Esophagus squamous epithelium (tissue), 5 donors: ENCODE measurements around the gene KCNK17. TPM values are rescaled to one million over a fixed set of nuclear protein-coding genes. Genes with fewer than 3 reads are reported as not detected.

ENCODE experiments used
- DNase-seq: peaks from one replicate; lab custom pipeline; 2025; lab: John Stamatoyannopoulos, UW
- H3K27ac ChIP-seq, 4 donors: fragments of 200-600 bp; sonication (generic); one replicate each; pipeline ENCODE4 v1.5.1; 2016 to 2019; ENCODE audit warnings: mild to moderate bottlenecking in 1 of 4
- H3K27me3 ChIP-seq, 4 donors: fragments of 200-600 bp; sonication (generic); 1 replicate in 3 of 4; 2 replicates in 1 of 4; pipeline versions ENCODE4 v1.5.1 to v1.6.0; 2017 to 2021; ENCODE audit warnings: antibody characterized with exemption in 1 of 4
- H3K36me3 ChIP-seq, 3 donors: fragments of 200-600 bp; sonication (generic); one replicate each; pipeline ENCODE4 v1.5.1; 2016 to 2019
- H3K4me1 ChIP-seq, 3 donors: fragments of 200-600 bp; sonication (generic); one replicate each; pipeline ENCODE4 v1.5.1; 2017 to 2019
- H3K4me3 ChIP-seq, 4 donors: fragments of 200-600 bp; sonication (generic); 1 replicate in 3 of 4; 2 replicates in 1 of 4; pipeline ENCODE4 v1.5.1; 2016 to 2019; ENCODE audit warnings: mild to moderate bottlenecking in 2 of 4, moderate library complexity in 1 of 4
- H3K9me3 ChIP-seq, 3 donors: fragments of 200-600 bp; sonication (generic); one replicate each; pipeline ENCODE4 v1.5.1; 2016 to 2019
- POLR2A ChIP-seq, 4 donors: fragments of 450-650 bp; IDR thresholded peaks; one replicate each; pipeline ENCODE4 v1.6.1; 2017; ENCODE audit warnings: antibody characterized with exemption in 4 of 4, mild to moderate bottlenecking in 4 of 4, moderate library complexity in 3 of 4
- WGBS, 2 donors: methylation state at CpG; one replicate each; pipeline ENCODE4 v1.1.5; 2018; 5-methylcytosine and 5-hydroxymethylcytosine counted together
- intact Hi-C: fragments of 100-400 bp; cut with DNase I; formaldehyde crosslinking; loops from one replicate; pipeline ENCODE4 v1.15.0; 2022
- total RNA-seq, 4 donors: library from RNA; depleted of rRNA; stranded (reverse); fragments of >200 nt; gene quantifications; one replicate each; pipeline ENCODE4 v1.1.0, GENCODE V29; 2016
- TF ChIP-seq, protein P1 (sequence below), 6 experiments: fragments of 450-650 bp in 4 of 6; fragments of 200-600 bp in 2 of 6; sonication (generic) in 2 of 6; IDR thresholded peaks; one replicate each; pipeline ENCODE4 v1.5.1; 2016 to 2019; ENCODE audit warnings: antibody characterized with exemption in 6 of 6, mild to moderate bottlenecking in 4 of 6, moderate library complexity in 4 of 6
- donor health status: DM: yes; HTN: yes; CAD: no.

Gene KCNK17
- total RNA-seq, 4 donors from 2014 or later = 0.31 to 1.2 (median 1.1) TPM; not detected in 1

DNA sequence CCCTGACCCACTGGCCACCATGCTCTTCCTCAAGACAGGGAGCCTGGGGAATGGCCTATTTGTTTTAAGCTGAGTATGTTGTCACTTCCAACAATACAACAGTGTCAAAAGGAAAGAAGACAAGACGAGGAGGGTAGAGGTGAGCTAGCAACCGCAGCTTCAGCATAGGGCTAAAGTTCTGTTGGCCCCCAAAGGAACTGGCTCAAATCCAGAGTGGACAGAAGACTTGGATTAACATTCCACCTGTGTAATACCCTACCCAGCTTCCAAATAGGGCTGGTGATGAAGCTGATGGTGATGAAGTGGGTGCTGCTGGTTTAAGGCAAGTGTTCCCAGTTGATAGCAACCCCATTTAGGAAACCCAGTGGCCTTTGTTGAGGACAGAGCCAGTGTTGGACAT lies 53.3 kb downstream of the KCNK17 start:
- peaks cover 0 to 27% (median 0%) of the 10 kb centered on the region in 4 donors for H3K27me3 ChIP-seq
- no peak for TF ChIP-seq POLR2A (IDR thresholded peaks at IDR 0.05)
- TF ChIP-seq, protein P1, sequence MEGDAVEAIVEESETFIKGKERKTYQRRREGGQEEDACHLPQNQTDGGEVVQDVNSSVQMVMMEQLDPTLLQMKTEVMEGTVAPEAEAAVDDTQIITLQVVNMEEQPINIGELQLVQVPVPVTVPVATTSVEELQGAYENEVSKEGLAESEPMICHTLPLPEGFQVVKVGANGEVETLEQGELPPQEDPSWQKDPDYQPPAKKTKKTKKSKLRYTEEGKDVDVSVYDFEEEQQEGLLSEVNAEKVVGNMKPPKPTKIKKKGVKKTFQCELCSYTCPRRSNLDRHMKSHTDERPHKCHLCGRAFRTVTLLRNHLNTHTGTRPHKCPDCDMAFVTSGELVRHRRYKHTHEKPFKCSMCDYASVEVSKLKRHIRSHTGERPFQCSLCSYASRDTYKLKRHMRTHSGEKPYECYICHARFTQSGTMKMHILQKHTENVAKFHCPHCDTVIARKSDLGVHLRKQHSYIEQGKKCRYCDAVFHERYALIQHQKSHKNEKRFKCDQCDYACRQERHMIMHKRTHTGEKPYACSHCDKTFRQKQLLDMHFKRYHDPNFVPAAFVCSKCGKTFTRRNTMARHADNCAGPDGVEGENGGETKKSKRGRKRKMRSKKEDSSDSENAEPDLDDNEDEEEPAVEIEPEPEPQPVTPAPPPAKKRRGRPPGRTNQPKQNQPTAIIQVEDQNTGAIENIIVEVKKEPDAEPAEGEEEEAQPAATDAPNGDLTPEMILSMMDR (IDR thresholded peaks at IDR 0.05) = no peak
- no peaks in the 10 kb centered on the region for H3K9me3 ChIP-seq
- 48 to 100% methylated on average over 2 of the region's 2 CpGs for WGBS, 2 donors
- H3K4me1 ChIP-seq = peaks cover 0 to 9% (median 0%) of the 10 kb centered on the region in 3 donors
- intact Hi-C loops = no loop called here
- no peak overlapping the region for H3K4me3 ChIP-seq
- DNase-seq = no peak
- H3K36me3 ChIP-seq = no peaks in the 10 kb centered on the region
- H3K27ac ChIP-seq = no peak overlapping the region

DNA sequence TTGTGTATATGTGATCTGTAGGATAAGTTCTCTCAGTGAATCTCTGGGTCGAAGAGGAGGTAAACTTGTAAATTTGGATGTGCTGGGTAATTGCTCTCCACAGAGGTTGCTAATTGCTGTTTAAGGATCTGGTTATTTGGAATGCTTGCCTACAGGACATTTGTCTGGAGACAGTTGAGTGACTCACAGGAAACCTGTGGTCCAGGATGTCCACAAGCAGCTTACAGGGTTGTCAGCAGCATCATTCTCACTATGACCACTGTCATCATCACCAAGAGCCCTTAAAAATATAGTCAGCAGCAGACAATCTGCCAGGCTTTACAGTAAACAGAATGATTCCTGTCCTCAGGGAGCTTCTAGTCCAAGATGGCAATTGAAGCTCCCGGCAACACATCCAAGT lies 53.8 kb downstream of the KCNK17 start:
- whole genome bisulfite sequencing, 2 donors = 80 to 81% methylated on average over 2 of the region's 2 CpGs
- Histone ChIP-seq H3K36me3 (no peaks in the 10 kb centered on the region), H3K4me3 (no peak overlapping the region), H3K27me3 (peaks cover 0 to 32% (median 0%) of the 10 kb centered on the region in 4 donors), H3K9me3 (no peaks in the 10 kb centered on the region), H3K27ac (no peak overlapping the region), H3K4me1 (peaks cover 0 to 9% (median 0%) of the 10 kb centered on the region in 3 donors)
- DNase-seq = no peak
- no peak for TF ChIP-seq POLR2A (IDR thresholded peaks at IDR 0.05)
- TF ChIP-seq, protein P1 (IDR thresholded peaks at IDR 0.05) = no peak
- intact Hi-C loops = no loop called here

DNA sequence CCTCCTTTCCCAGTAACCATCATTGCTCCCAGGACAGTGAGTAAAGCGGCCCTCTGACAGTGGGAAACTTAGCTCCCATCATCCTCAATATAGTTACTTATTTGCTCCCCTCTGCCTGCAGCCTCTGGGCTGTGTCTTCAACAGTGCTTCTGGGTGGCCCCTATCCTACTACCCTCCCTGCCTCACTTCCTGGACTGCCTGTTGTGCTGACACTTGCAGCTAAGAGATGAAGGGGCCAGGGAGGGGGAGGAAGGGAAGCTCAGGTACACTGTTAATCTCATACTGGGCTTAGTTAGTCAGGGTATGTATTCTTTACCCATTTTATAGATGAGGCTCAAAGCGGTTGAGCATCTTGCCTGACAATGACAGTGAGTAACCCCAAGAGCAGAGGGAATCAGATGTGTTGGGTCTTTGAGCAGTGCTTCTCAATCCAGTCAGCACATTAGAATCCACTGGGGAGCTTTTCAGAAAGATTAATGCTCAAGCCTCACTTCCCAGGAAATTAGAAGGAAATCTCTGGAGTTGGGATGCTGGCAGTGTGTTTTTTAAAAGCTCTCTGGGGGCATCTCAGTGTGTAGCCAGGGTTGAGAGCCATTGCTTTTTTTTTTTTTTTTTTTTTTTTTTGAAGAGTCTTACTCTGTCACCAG lies 57.8 kb downstream of the KCNK17 start:
- Histone ChIP-seq H3K4me1 (peaks cover 0 to 5% (median 0%) of the 10 kb centered on the region in 3 donors), H3K36me3 (no peaks in the 10 kb centered on the region), H3K27me3 (peaks cover 0 to 30% (median 0%) of the 10 kb centered on the region in 4 donors), H3K9me3 (no peaks in the 10 kb centered on the region), H3K27ac (no peak overlapping the region), H3K4me3 (no peak overlapping the region)
- TF ChIP-seq POLR2A (IDR thresholded peaks at IDR 0.05) = no peak
- intact Hi-C loops = no loop called here
- no peak for DNase-seq
- 89 to 91% methylated on average over 1 to 2 of the region's 2 CpGs for WGBS, 2 donors

DNA sequence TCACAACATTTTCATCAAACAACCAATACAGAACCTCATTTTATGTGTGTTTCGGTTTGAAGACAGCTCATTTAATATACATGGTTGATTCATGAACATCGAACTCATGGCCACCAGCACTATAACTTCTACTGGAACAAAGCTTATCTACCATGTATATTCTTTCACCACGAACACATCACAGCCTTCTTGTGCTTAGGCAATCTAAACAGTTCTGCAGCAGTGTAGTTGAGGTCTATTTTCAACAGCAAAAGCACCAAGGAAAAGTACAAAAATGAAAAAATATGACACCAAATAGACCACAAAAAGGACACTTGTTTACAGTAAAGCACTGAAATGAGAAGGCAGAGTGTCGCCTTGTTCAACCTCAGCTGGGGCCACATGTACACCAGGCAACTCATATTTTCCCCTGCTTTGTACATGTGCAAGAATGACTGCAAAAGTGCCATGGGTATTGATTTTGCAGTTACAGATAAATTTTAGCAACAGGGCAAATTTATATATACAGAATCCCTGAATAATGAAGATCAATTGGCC lies 59.2 kb downstream of the KCNK17 start:
- H3K27me3 ChIP-seq = peaks cover 0 to 21% (median 0%) of the 10 kb centered on the region in 4 donors
- H3K9me3 ChIP-seq = no peaks in the 10 kb centered on the region
- TF ChIP-seq POLR2A (IDR thresholded peaks at IDR 0.05) = no peak
- TF ChIP-seq, protein P1 (IDR thresholded peaks at IDR 0.05) = no peak
- 85% methylated on average over 4 of the region's 4 CpGs for WGBS, 2 donors
- intact Hi-C loops = no loop called here
- no peak overlapping the region for H3K27ac ChIP-seq
- H3K4me3 ChIP-seq = no peak overlapping the region
- DNase-seq = no peak
- no peaks in the 10 kb centered on the region for H3K36me3 ChIP-seq
- H3K4me1 ChIP-seq = peaks cover 0 to 9% (median 0%) of the 10 kb centered on the region in 3 donors

DNA sequence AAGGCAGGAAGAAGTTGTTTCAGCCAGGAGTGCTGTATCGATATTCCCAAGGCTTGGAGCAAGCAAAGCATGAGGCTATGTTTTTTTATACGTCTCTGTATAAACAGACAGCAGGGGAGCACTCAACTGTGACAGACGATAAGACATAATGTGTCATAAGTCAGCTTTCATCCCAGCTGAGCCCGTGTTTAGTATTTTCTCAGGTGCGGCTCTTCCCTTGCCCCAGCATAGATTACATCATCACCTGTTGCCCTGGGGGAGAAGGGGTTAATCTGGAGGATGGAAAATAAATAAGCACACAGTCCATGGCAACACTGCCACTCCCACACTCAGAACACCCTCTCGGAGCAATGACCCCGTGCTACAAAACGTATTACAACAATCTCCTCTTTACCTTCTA lies 62.8 kb downstream of the KCNK17 start:
- H3K36me3 ChIP-seq = no peaks in the 10 kb centered on the region
- TF ChIP-seq, protein P1 (IDR thresholded peaks at IDR 0.05) = no peak
- TF ChIP-seq POLR2A (IDR thresholded peaks at IDR 0.05) = no peak
- no peak overlapping the region for H3K27ac ChIP-seq
- no peak for DNase-seq
- intact Hi-C loops = no loop called here
- 5 to 12% methylated on average over 8 of the region's 8 CpGs for WGBS, 2 donors
- H3K4me3 ChIP-seq = no peak overlapping the region
- H3K4me1 ChIP-seq = peaks cover 0 to 9% (median 0%) of the 10 kb centered on the region in 3 donors
- H3K27me3 ChIP-seq = peaks cover 0 to 14% (median 0%) of the 10 kb centered on the region in 4 donors
- H3K9me3 ChIP-seq = no peaks in the 10 kb centered on the region
